HFFc6 (cell line): ENCODE measurements around the gene GOLGA5. TPM values are rescaled to one million over a fixed set of nuclear protein-coding genes. Genes with fewer than 3 reads are reported as not detected.
"Not testable (repeated sequence)": the region's sequence is repeated elsewhere in the genome, so short reads cannot be mapped to it uniquely, and the experiment has no call there.

Source experiments
- DNase-seq: peaks from one replicate; pipeline ENCODE4 v3.0.0-alpha.2; 2018
- H3K27ac Mint-ChIP-seq: 2 replicates; pipeline ENCODE4 v1.8.0; 2020; ENCODE audit warnings: mild to moderate bottlenecking, mixed read lengths
- H3K27me3 Mint-ChIP-seq: 2 replicates; pipeline ENCODE4 v1.8.0; 2021; ENCODE audit warnings: mild to moderate bottlenecking, moderate library complexity, mixed read lengths; ENCODE audit not compliant: insufficient read depth
- H3K36me3 Mint-ChIP-seq: 2 replicates; pipeline ENCODE4 v1.8.0; 2021; ENCODE audit warnings: low read depth, mixed read lengths
- H3K4me1 Mint-ChIP-seq: 2 replicates; pipeline ENCODE4 v1.8.0; 2020; ENCODE audit warnings: low read depth, mixed read lengths
- H3K4me3 Mint-ChIP-seq: 2 replicates; pipeline ENCODE4 v1.8.0; 2020; ENCODE audit warnings: mild to moderate bottlenecking, moderate library complexity, mixed read lengths
- H3K9me3 Mint-ChIP-seq: 2 replicates; pipeline ENCODE4 v1.8.0; 2020; ENCODE audit warnings: mild to moderate bottlenecking, mixed read lengths
- long read RNA-seq: library from polyadenylated mRNA; unstranded; transcript quantifications from one replicate; pipeline ENCODE4 v2.0.0, GENCODE V29; 2019
- total RNA-seq, 6 experiments: library from RNA; stranded (reverse); fragmentation: NEBNext Ultra II Directional; extraction: Animal tissue kit (Norgen Biotek cat#: 25700); gene quantifications; 2 replicates in 1 of 6; 3 replicates in 5 of 6; pipeline ENCODE4 v1.2.3, GENCODE V29; 2021
- TF ChIP-seq, protein P1 (sequence below): fragments of 200-600 bp; sonication (generic); IDR thresholded peaks from 2 replicates; pipeline ENCODE4 v1.5.0; 2021; ENCODE audit warnings: antibody characterized with exemption, mild to moderate bottlenecking

Gene GOLGA5, protein sequence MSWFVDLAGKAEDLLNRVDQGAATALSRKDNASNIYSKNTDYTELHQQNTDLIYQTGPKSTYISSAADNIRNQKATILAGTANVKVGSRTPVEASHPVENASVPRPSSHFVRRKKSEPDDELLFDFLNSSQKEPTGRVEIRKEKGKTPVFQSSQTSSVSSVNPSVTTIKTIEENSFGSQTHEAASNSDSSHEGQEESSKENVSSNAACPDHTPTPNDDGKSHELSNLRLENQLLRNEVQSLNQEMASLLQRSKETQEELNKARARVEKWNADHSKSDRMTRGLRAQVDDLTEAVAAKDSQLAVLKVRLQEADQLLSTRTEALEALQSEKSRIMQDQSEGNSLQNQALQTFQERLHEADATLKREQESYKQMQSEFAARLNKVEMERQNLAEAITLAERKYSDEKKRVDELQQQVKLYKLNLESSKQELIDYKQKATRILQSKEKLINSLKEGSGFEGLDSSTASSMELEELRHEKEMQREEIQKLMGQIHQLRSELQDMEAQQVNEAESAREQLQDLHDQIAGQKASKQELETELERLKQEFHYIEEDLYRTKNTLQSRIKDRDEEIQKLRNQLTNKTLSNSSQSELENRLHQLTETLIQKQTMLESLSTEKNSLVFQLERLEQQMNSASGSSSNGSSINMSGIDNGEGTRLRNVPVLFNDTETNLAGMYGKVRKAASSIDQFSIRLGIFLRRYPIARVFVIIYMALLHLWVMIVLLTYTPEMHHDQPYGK
- total RNA-seq = 10 to 100 TPM; 41.1 to 50.7 (median 48.3) TPM
- long read RNA-seq, transcript GOLGA5-201 (13 exons, 2,969 nt) = major isoform, 57 of 78 reads
- long read RNA-seq, partial matches to known transcripts = 14 of 78 reads
- long read RNA-seq, other reads (novel, unspliced or antisense) = 7 of 78 reads

DNA sequence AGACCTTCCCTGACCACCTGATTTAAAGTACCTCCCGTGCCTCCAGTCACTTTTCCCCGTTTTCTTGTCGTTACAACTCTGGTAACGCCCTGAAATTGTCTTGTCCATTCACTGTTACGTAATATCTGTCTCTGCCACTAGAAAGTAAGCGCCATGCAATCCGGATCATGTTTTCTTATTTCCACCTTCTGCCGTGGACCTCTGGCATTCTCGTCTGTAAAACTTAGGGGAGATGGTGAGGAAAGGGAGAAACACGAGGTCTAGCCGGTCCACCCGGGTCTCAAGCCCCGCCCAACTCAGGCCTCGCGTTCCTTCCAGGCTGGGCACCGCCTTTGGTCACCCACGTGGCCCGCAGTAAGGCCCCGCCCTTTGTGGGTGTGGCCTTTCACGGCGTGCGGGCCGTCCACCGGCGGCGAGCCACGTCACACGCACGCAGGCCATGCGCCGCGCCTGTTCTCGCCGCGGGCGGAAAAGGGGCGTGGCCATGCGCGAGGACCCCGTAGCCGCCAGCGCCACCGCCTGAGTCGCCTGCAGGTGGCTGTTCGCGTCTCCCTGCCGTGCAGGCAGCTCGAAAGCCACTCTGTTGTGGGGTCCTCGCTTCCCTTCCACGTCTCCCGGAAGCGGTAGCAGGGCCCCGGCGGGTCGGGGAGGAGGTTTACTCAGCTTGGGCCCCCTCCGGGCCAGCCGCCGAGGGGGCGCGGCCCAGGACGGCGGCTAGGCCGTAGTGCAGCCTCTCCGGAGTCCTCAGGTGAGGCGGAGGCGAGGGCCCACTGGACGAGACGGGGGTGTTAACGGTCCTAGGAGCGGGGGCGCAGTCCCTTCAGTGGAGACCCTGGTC lies at the start of gene GOLGA5:
Gene GOLGA5, plus strand, starts transcription at position 597 of the 838 bp plus-strand sequence. CDS start 3,133 bp downstream, outside the sequence.
- Mint-ChIP-seq H3K4me1 (peaks cover 32% of the 10 kb centered on the region), H3K4me3 (peak within 1 kb of the TSS; percentile 99), H3K36me3 (peaks cover 44% of the 10 kb centered on the region), H3K27me3 (no peaks in the 10 kb centered on the region; the same call in 1 of the 2 replicates), H3K9me3 (peaks cover 22% of the 10 kb centered on the region), H3K27ac (peak within 1 kb of the TSS; percentile 98)
- DNase-seq = peak; percentile 96
- TF ChIP-seq, protein P1, sequence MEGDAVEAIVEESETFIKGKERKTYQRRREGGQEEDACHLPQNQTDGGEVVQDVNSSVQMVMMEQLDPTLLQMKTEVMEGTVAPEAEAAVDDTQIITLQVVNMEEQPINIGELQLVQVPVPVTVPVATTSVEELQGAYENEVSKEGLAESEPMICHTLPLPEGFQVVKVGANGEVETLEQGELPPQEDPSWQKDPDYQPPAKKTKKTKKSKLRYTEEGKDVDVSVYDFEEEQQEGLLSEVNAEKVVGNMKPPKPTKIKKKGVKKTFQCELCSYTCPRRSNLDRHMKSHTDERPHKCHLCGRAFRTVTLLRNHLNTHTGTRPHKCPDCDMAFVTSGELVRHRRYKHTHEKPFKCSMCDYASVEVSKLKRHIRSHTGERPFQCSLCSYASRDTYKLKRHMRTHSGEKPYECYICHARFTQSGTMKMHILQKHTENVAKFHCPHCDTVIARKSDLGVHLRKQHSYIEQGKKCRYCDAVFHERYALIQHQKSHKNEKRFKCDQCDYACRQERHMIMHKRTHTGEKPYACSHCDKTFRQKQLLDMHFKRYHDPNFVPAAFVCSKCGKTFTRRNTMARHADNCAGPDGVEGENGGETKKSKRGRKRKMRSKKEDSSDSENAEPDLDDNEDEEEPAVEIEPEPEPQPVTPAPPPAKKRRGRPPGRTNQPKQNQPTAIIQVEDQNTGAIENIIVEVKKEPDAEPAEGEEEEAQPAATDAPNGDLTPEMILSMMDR = peak; percentile 48

DNA sequence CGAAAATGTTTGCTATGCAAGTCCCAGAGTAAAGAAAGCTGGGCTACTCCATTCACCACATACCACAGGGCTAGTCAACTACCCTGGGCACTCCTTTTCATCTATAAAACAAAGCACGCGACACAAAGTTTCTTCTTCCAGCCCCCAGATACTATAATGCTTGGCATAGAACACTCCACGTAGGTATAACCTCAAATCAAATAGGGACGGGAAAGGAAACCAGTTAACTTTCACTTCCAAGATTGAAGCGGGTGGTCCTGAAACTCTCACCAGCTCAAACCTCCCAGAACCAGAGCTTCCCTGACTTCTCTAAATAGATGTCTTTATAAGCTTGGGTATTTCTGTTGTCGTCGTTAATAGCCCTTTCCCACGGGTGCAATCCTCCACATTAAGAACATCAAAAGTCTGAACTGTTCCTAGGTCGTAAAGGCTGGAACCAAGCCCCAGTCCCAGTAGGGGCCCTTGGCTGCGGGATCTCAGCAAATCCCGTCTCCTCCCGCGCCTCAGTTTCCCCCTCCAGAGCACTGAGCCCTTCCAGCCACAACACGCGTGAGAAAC lies 46.3 kb upstream of the GOLGA5 start:
- H3K36me3 Mint-ChIP-seq = peaks cover 3% of the 10 kb centered on the region; the same call in 1 of the 2 replicates
- peaks cover 19% of the 10 kb centered on the region for H3K27me3 Mint-ChIP-seq
- H3K9me3 Mint-ChIP-seq = no peaks in the 10 kb centered on the region; the same call in 1 of the 2 replicates
- H3K4me1 Mint-ChIP-seq = peaks cover 32% of the 10 kb centered on the region
- peak; percentile 8 for DNase-seq
- H3K4me3 Mint-ChIP-seq = peak overlapping the region; percentile 97
- peak overlapping the region; percentile 92 for H3K27ac Mint-ChIP-seq
- TF ChIP-seq, protein P1 = no peak

DNA sequence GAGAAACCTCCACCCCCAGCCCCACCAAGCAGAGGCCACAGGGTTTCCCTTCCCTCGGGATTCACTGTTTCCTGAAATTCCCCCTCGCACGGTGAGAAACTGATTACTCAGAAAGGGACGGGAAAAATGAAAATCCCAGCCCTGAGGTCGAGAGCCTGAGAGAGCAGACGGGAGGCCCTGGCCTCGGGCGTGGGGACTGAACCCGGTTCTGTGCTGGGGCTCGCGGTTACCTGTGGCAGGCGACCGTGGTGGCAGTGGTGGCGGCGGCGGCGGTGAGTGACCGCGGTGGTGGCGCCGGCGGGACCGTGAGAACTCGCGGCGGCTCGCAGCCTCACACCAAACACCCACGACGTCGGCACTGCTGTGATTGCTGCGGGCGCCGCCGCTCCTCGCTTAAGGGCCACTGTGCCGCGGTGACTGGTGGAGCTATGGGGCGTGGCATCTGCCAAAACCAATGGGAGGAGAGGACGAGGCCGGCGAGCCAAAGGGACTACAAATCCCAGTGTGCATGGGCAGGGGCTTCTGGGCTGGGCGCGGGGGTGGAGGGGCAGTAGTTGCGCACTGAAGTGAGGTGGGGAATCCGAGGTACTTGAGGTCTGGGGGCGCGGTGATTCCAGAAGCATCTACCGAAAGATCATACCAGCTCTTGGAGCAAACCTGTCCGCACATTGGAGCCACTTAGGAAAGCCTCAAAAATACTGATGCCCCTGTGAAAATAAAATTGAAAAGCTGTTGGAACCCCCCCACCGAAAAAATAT lies 45.7 kb upstream of the GOLGA5 start, which contains the start of gene LGMN:
Gene LGMN, minus strand, starts transcription at position 369 of the 758 bp plus-strand sequence. CDS start 15,841 bp downstream, outside the sequence.
- H3K4me1 Mint-ChIP-seq = peaks cover 32% of the 10 kb centered on the region
- TF ChIP-seq, protein P1 = no peak

DNA sequence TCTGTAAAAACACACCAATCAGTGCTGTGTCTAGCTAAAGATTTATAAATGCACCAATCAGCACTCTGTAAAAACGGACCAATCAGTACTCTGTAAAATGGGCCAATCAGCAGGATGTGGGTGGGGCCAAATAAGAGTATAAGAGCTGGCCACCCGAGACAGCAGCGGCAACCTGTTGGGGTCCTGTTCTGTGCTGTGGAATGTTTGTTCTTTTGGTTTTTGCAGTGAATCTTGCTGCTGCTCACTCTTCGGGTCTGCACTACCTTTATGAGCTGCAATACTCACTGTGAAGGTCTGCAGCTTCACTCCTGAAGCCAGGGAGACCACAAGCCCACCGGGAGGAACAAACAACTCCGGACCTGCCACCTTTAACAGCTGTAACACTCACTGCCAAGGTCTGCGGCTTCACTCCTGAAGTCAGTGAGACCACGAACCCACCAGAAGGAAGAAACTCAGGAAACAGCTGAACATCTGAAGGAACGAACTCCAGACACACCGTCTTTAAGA lies 43.8 kb upstream of the GOLGA5 start:
- H3K4me3 Mint-ChIP-seq, DNase-seq: not testable (repeated sequence)

More for the DNA sequence above, 45.7 kb upstream of the GOLGA5 start, which contains the start of gene LGMN:
- Mint-ChIP-seq H3K9me3 (no peaks in the 10 kb centered on the region; the same call in 1 of the 2 replicates), H3K27ac (peak within 1 kb of the TSS; percentile 92), H3K27me3 (peaks cover 25% of the 10 kb centered on the region), H3K4me3 (peak within 1 kb of the TSS; percentile 97), H3K36me3 (peaks cover 3% of the 10 kb centered on the region; the same call in 1 of the 2 replicates)
- DNase-seq = peak; percentile 88

DNA sequence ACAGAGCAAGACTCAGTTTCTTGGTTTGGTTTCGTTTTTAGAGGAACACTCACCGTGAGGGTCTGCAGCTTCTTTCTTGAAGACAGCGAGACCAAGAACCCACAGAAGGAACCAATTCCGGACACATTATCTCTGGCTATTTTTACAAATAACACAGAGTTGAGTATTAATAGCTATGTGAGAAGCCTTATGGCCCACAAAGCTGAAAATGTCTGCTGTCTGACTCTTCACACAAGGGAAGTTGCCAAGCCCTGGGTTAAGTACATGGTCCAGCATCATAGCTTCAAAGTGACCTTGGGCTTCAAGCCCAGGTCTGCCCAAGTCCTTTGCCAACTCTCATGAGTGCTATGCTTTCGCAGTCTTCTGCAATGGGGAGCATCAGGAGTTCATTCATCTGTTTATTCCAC lies 43.1 kb upstream of the GOLGA5 start:
- no peak for DNase-seq
- H3K36me3 Mint-ChIP-seq = peaks cover 3% of the 10 kb centered on the region; the same call in 1 of the 2 replicates
- peaks cover 28% of the 10 kb centered on the region for H3K27me3 Mint-ChIP-seq
- TF ChIP-seq, protein P1 = no peak
- H3K27ac Mint-ChIP-seq = no peak overlapping the region
- no peaks in the 10 kb centered on the region; the same call in 1 of the 2 replicates for H3K9me3 Mint-ChIP-seq
- no peak overlapping the region for H3K4me3 Mint-ChIP-seq
- H3K4me1 Mint-ChIP-seq = peaks cover 31% of the 10 kb centered on the region

More for the DNA sequence above, 43.8 kb upstream of the GOLGA5 start:
- peaks cover 32% of the 10 kb centered on the region for H3K4me1 Mint-ChIP-seq
- not testable (repeated sequence) for H3K36me3 Mint-ChIP-seq, H3K9me3 Mint-ChIP-seq, H3K27ac Mint-ChIP-seq
- peaks cover 28% of the 10 kb centered on the region for H3K27me3 Mint-ChIP-seq
